SK-N-SH (cell line): ENCODE results near the gene MBOAT2. TPM values are rescaled to one million over a fixed set of nuclear protein-coding genes. Genes with fewer than 3 reads are reported as not detected.

Source experiments
- CTCF ChIA-PET: fragments of 300-600, 350-600 bp; formaldehyde crosslinking; extraction: SDS; loops from one replicate; lab custom pipeline; 2021; lab: Yijun Ruan, JAX
- POLR2A ChIA-PET: fragments of 350-600 bp; sonication (Branson Sonifier 250); formaldehyde crosslinking; extraction: SDS; loops from one replicate; lab custom pipeline; 2020; ENCODE audit warnings: antibody characterized with exemption, inconsistent platforms; lab: Yijun Ruan, JAX
- DNase-seq: peaks from one replicate; pipeline ENCODE4 v3.0.0; 2012
- H2AFZ ChIP-seq: fragments of 200-600 bp; sonication (generic); 2 replicates; pipeline ENCODE4 v1.8.1; 2016; ENCODE audit warnings: antibody characterized with exemption, mild to moderate bottlenecking, low read depth
- H3F3A ChIP-seq: fragments of 200-600 bp; sonication (generic); replicated peaks from 2 replicates; pipeline ENCODE3; 2016; ENCODE audit warnings: antibody characterized with exemption, mild to moderate bottlenecking; ENCODE audit not compliant: insufficient read depth
- H3K27ac ChIP-seq, 2 experiments: fragments of 200-500 bp in 1 of 2; fragments of 200-600 bp in 1 of 2; sonication (Bioruptor generic) in 1 of 2; sonication (generic), shearing (Covaris generic) in 1 of 2; 2 replicates each; pipeline versions ENCODE4 v1.5.1 to v1.6.1; 2014 to 2016; ENCODE audit warnings: low read depth in 2 of 2, inconsistent platforms in 1 of 2, low read length in 1 of 2, mild to moderate bottlenecking in 1 of 2, mixed read lengths in 1 of 2
- H3K27me3 ChIP-seq: fragments of 200-600 bp; sonication (generic), shearing (Covaris generic); 2 replicates; pipeline ENCODE4 v1.6.1; 2016; ENCODE audit warnings: mixed run types; ENCODE audit not compliant: insufficient read depth
- H3K36me3 ChIP-seq, 2 experiments: fragments of 200-500 bp in 1 of 2; fragments of 200-600 bp in 1 of 2; sonication (Bioruptor generic) in 1 of 2; sonication (generic) in 1 of 2; replicated peaks in 1 of 2; 2 replicates each; pipeline versions ENCODE3 to v1.5.1; 2014 to 2016; ENCODE audit warnings: low read length in 1 of 2, mild to moderate bottlenecking in 1 of 2; ENCODE audit not compliant: insufficient read depth in 2 of 2, control insufficient read depth in 1 of 2
- H3K4me1 ChIP-seq, 2 experiments: fragments of 200-500 bp in 1 of 2; fragments of 200-600 bp in 1 of 2; sonication (Bioruptor generic) in 1 of 2; sonication (generic), shearing (Covaris generic) in 1 of 2; 2 replicates each; pipeline versions ENCODE4 v1.5.1 to v1.6.1; 2014 to 2016; ENCODE audit warnings: low read depth in 1 of 2, low read length in 1 of 2, mixed run types in 1 of 2; ENCODE audit not compliant: insufficient read depth in 2 of 2, control insufficient read depth in 1 of 2
- H3K4me2 ChIP-seq: fragments of 200-600 bp; sonication (generic), shearing (Covaris generic); 2 replicates; pipeline ENCODE4 v1.6.1; 2017; ENCODE audit warnings: mixed run types
- H3K4me3 ChIP-seq, 2 experiments: fragments of 200-500 bp in 1 of 2; fragments of 200-600 bp in 1 of 2; sonication (Bioruptor generic) in 1 of 2; sonication (generic), shearing (Covaris generic) in 1 of 2; 2 replicates each; pipeline versions ENCODE4 v1.5.1 to v1.8.1; 2014 to 2016; ENCODE audit warnings: low read depth in 2 of 2, inconsistent platforms in 1 of 2, low read length in 1 of 2, mild to moderate bottlenecking in 1 of 2, mixed read lengths in 1 of 2, moderate library complexity in 1 of 2
- H3K79me2 ChIP-seq: fragments of 200-600 bp; sonication (generic); 2 replicates; pipeline ENCODE4 v1.8.1; 2017; ENCODE audit warnings: mild to moderate bottlenecking; ENCODE audit not compliant: insufficient read depth
- H3K9ac ChIP-seq: fragments of 200-600 bp; sonication (generic); 2 replicates; pipeline ENCODE4 v1.6.1; 2017; ENCODE audit warnings: mixed run types
- H3K9me2 ChIP-seq: fragments of 200-600 bp; sonication (generic); 2 replicates; pipeline ENCODE4 v1.6.1; 2017; ENCODE audit warnings: mixed run types
- H3K9me3 ChIP-seq: fragments of 200-600 bp; sonication (generic); 2 replicates; pipeline ENCODE4 v1.6.1; 2017; ENCODE audit warnings: mixed run types, mild to moderate bottlenecking, moderate library complexity
- H4K20me1 ChIP-seq: fragments of 200-600 bp; sonication (generic); 2 replicates; pipeline ENCODE4 v1.6.1; 2017; ENCODE audit warnings: mild to moderate bottlenecking, mixed run types; ENCODE audit not compliant: insufficient read depth
- EP300 ChIP-seq, 2 experiments: IDR thresholded peaks; 2 replicates each; pipeline versions ENCODE4 v1.4.0 to v1.6.1; 2012; ENCODE audit warnings: borderline replicate concordance in 1 of 2, low read depth in 1 of 2, low read length in 1 of 2
- EZH2phosphoT487 ChIP-seq: fragments of 200-600 bp; sonication (generic); IDR thresholded peaks from 2 replicates; pipeline ENCODE4 v1.6.1; 2017; ENCODE audit warnings: low read depth, mixed run types, mild to moderate bottlenecking, antibody characterized with exemption, moderate library complexity, borderline replicate concordance
- FOXM1 ChIP-seq: IDR thresholded peaks from 2 replicates; pipeline ENCODE4 v1.4.0; 2012; ENCODE audit warnings: low read depth, mild to moderate bottlenecking
- GATA2 ChIP-seq: sonication (generic); formaldehyde crosslinking; IDR thresholded peaks from 2 replicates; pipeline ENCODE4 v1.5.0; 2020; ENCODE audit warnings: mild to moderate bottlenecking, missing genetic modification reagents
- NRF1 ChIP-seq: IDR thresholded peaks from 2 replicates; pipeline ENCODE4 v1.6.1; 2012; ENCODE audit warnings: low read depth, mild to moderate bottlenecking, low read length
- RXRA ChIP-seq: IDR thresholded peaks from 2 replicates; pipeline ENCODE4 v1.4.0; 2012; ENCODE audit warnings: low read depth, mild to moderate bottlenecking, borderline replicate concordance
- TAF1 ChIP-seq: IDR thresholded peaks from 2 replicates; pipeline ENCODE4 v1.6.1; 2012; ENCODE audit warnings: low read depth, mild to moderate bottlenecking, low read length, moderate library complexity, borderline replicate concordance
- TEAD4 ChIP-seq: IDR thresholded peaks from 2 replicates; pipeline ENCODE4 v1.4.0; 2012; ENCODE audit warnings: mild to moderate bottlenecking, borderline replicate concordance; ENCODE audit not compliant: insufficient read depth
- YY1 ChIP-seq: IDR thresholded peaks from 2 replicates; pipeline ENCODE4 v1.4.0; 2012; ENCODE audit warnings: low read depth, mild to moderate bottlenecking
- WGBS: methylation state at CpG from one replicate; pipeline ENCODE4 v1.1.6; 2017; ENCODE audit warnings: low lambda C conversion rate; 5-methylcytosine and 5-hydroxymethylcytosine counted together
- polyA plus RNA-seq, 3 experiments: library from polyadenylated mRNA; depleted of rRNA; stranded (reverse); fragments of >200 nt; gene quantifications; 2 replicates each; pipeline ENCODE4 v1.2.3, GENCODE V29; 2012
- TF ChIP-seq, protein P1 (sequence below): IDR thresholded peaks from 2 replicates; pipeline ENCODE4; 2012
- TF ChIP-seq, protein P2 (sequence below): fragments of 200-600 bp; sonication (generic); IDR thresholded peaks from 2 replicates; pipeline ENCODE4 v1.6.1; 2017; ENCODE audit warnings: antibody characterized with exemption, mild to moderate bottlenecking, moderate library complexity
- TF ChIP-seq, protein P3 (sequence below): IDR thresholded peaks from 2 replicates; pipeline ENCODE4 v1.6.1; 2012; ENCODE audit warnings: mild to moderate bottlenecking, low read depth, low read length, moderate library complexity
- TF ChIP-seq, protein P4 (sequence below): fragments of 150-350 bp; IDR thresholded peaks from 2 replicates; pipeline ENCODE4 v1.6.1; 2016; ENCODE audit warnings: mild to moderate bottlenecking, low read depth, low read length
- TF ChIP-seq, protein P5 (sequence below): IDR thresholded peaks from 2 replicates; pipeline ENCODE4 v1.4.0; 2012; ENCODE audit warnings: low read depth, borderline replicate concordance
- TF ChIP-seq, protein P6 (sequence below): IDR thresholded peaks from 2 replicates; pipeline ENCODE4 v1.4.0; 2012; ENCODE audit warnings: low read depth, borderline replicate concordance

Gene MBOAT2
- polyA plus RNA-seq, 1 of the 3 experiments (the other 2 are of a cell fraction): 33.9 TPM

DNA sequence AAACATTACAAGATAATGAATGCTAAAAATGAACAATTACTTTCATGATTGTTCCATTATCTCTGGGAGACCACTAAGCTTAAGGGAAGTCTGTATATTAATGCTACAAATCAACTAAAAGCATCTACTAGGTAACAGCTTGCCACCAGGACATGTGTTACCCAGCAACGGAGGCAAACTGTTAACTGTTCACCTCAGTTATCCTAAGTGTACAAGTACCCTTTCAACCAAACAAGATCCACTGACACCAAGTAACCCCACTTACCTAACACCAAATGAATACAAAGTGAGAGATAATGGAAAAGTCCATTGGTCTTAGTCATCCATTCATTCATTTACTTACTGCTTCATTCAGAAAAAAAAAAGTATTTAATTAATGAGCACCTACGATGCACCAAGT is 111.4 kb downstream of the MBOAT2 start:
- CTCF ChIA-PET: interaction anchor here (1.0 to 1.5 kb wide), 6 partner anchors 10 to 247 kb away, joined by 3 to 5 read pairs (median 4); no protein-coding TSS in a partner anchor

DNA sequence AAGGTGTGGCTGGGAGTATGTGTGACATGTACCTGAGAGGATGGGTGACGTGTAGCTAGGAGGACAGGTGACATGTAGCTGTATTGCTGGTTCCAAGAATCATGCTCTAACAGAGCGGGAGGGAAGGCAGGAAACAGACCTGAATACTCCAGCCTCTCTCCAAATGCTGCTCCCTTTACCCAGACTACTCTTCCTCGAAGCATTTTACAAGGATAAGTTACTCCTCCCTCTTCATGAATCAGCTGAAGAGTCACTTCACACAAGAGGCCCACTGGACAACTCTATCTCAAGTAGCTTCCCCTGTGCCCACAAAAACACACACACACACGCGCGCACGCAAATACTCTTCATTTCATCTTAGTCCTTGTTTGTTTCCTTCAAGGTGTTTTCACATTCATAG is 113.5 kb downstream of the MBOAT2 start:
- no peak for DNase-seq
- H3K79me2 ChIP-seq: no peaks in the 10 kb centered on the region; the same call in 1 of the 2 replicates
- no peaks in the 10 kb centered on the region for H3F3A ChIP-seq
- H3K4me2 ChIP-seq: no peak overlapping the region
- no peaks in the 10 kb centered on the region for H3K27me3 ChIP-seq
- no peaks in the 10 kb centered on the region for H4K20me1 ChIP-seq
- peaks cover 0 to 6% of the 10 kb centered on the region in 2 experiments; a peak in 2 of 4 replicates for H3K4me1 ChIP-seq
- POLR2A ChIA-PET: interaction anchor here (0.6 kb wide), 1 partner anchor 15 kb away, joined by 4 read pairs; no protein-coding TSS in a partner anchor
- no peaks in the 10 kb centered on the region for H3K9me2 ChIP-seq
- H3K4me3 ChIP-seq: no peak overlapping the region
- no peak overlapping the region for H3K27ac ChIP-seq
- 91% methylated on average over 7 of the region's 7 CpGs for WGBS
- peaks cover 11% of the 10 kb centered on the region in 2 experiments for H3K36me3 ChIP-seq
- CTCF ChIA-PET: interaction anchor here (0.9 to 1.7 kb wide), 4 partner anchors 10 to 27 kb away, joined by 3 to 4 read pairs (median 4); no protein-coding TSS in a partner anchor
- no peak overlapping the region for H3K9ac ChIP-seq
- H3K9me3 ChIP-seq: no peaks in the 10 kb centered on the region
- no peak overlapping the region for H2AFZ ChIP-seq
- TF ChIP-seq RXRA (no peak), FOXM1 (no peak), TEAD4 (no peak)
- TF ChIP-seq, protein P1, sequence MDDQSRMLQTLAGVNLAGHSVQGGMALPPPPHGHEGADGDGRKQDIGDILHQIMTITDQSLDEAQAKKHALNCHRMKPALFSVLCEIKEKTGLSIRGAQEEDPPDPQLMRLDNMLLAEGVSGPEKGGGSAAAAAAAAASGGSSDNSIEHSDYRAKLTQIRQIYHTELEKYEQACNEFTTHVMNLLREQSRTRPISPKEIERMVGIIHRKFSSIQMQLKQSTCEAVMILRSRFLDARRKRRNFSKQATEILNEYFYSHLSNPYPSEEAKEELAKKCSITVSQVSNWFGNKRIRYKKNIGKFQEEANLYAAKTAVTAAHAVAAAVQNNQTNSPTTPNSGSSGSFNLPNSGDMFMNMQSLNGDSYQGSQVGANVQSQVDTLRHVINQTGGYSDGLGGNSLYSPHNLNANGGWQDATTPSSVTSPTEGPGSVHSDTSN: no peak
- TF ChIP-seq, protein P2, sequence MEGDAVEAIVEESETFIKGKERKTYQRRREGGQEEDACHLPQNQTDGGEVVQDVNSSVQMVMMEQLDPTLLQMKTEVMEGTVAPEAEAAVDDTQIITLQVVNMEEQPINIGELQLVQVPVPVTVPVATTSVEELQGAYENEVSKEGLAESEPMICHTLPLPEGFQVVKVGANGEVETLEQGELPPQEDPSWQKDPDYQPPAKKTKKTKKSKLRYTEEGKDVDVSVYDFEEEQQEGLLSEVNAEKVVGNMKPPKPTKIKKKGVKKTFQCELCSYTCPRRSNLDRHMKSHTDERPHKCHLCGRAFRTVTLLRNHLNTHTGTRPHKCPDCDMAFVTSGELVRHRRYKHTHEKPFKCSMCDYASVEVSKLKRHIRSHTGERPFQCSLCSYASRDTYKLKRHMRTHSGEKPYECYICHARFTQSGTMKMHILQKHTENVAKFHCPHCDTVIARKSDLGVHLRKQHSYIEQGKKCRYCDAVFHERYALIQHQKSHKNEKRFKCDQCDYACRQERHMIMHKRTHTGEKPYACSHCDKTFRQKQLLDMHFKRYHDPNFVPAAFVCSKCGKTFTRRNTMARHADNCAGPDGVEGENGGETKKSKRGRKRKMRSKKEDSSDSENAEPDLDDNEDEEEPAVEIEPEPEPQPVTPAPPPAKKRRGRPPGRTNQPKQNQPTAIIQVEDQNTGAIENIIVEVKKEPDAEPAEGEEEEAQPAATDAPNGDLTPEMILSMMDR: no peak
- TF ChIP-seq, protein P3, sequence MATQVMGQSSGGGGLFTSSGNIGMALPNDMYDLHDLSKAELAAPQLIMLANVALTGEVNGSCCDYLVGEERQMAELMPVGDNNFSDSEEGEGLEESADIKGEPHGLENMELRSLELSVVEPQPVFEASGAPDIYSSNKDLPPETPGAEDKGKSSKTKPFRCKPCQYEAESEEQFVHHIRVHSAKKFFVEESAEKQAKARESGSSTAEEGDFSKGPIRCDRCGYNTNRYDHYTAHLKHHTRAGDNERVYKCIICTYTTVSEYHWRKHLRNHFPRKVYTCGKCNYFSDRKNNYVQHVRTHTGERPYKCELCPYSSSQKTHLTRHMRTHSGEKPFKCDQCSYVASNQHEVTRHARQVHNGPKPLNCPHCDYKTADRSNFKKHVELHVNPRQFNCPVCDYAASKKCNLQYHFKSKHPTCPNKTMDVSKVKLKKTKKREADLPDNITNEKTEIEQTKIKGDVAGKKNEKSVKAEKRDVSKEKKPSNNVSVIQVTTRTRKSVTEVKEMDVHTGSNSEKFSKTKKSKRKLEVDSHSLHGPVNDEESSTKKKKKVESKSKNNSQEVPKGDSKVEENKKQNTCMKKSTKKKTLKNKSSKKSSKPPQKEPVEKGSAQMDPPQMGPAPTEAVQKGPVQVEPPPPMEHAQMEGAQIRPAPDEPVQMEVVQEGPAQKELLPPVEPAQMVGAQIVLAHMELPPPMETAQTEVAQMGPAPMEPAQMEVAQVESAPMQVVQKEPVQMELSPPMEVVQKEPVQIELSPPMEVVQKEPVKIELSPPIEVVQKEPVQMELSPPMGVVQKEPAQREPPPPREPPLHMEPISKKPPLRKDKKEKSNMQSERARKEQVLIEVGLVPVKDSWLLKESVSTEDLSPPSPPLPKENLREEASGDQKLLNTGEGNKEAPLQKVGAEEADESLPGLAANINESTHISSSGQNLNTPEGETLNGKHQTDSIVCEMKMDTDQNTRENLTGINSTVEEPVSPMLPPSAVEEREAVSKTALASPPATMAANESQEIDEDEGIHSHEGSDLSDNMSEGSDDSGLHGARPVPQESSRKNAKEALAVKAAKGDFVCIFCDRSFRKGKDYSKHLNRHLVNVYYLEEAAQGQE: no peak

More for the DNA sequence above, 111.4 kb downstream of the MBOAT2 start:
- Histone ChIP-seq H3F3A (no peaks in the 10 kb centered on the region), H4K20me1 (no peaks in the 10 kb centered on the region), H3K9me3 (no peaks in the 10 kb centered on the region), H3K4me3 (no peak overlapping the region), H3K36me3 (peaks cover 0 to 19% of the 10 kb centered on the region in 2 experiments), H3K4me2 (no peak overlapping the region), H3K4me1 (peaks cover 0 to 6% of the 10 kb centered on the region in 2 experiments; a peak in 2 of 4 replicates), H3K27ac (no peak overlapping the region), H2AFZ (no peak overlapping the region), H3K9me2 (no peaks in the 10 kb centered on the region), H3K27me3 (no peaks in the 10 kb centered on the region), H3K79me2 (no peaks in the 10 kb centered on the region; the same call in 1 of the 2 replicates), H3K9ac (no peak overlapping the region)
- POLR2A ChIA-PET: interaction anchor here (0.6 kb wide), 1 partner anchor 12 kb away, joined by 3 read pairs; no protein-coding TSS in a partner anchor
- 95% methylated on average over 2 of the region's 2 CpGs for WGBS
- TF ChIP-seq EP300 (IDR thresholded peaks at IDR 0.05; ENCODE audit: borderline replicate concordance in 1 of 2, low read depth in 1 of 2, low read length in 1 of 2) (no peak), NRF1 (no peak), GATA2 (CRISPR knock-in tag) (no peak), TAF1 (no peak), EZH2phosphoT487 (no peak), YY1 (no peak)
- TF ChIP-seq, protein P4, sequence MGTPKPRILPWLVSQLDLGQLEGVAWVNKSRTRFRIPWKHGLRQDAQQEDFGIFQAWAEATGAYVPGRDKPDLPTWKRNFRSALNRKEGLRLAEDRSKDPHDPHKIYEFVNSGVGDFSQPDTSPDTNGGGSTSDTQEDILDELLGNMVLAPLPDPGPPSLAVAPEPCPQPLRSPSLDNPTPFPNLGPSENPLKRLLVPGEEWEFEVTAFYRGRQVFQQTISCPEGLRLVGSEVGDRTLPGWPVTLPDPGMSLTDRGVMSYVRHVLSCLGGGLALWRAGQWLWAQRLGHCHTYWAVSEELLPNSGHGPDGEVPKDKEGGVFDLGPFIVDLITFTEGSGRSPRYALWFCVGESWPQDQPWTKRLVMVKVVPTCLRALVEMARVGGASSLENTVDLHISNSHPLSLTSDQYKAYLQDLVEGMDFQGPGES: no peak
- TF ChIP-seq, protein P5, sequence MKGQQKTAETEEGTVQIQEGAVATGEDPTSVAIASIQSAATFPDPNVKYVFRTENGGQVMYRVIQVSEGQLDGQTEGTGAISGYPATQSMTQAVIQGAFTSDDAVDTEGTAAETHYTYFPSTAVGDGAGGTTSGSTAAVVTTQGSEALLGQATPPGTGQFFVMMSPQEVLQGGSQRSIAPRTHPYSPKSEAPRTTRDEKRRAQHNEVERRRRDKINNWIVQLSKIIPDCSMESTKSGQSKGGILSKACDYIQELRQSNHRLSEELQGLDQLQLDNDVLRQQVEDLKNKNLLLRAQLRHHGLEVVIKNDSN: no peak
- TF ChIP-seq, protein P6, sequence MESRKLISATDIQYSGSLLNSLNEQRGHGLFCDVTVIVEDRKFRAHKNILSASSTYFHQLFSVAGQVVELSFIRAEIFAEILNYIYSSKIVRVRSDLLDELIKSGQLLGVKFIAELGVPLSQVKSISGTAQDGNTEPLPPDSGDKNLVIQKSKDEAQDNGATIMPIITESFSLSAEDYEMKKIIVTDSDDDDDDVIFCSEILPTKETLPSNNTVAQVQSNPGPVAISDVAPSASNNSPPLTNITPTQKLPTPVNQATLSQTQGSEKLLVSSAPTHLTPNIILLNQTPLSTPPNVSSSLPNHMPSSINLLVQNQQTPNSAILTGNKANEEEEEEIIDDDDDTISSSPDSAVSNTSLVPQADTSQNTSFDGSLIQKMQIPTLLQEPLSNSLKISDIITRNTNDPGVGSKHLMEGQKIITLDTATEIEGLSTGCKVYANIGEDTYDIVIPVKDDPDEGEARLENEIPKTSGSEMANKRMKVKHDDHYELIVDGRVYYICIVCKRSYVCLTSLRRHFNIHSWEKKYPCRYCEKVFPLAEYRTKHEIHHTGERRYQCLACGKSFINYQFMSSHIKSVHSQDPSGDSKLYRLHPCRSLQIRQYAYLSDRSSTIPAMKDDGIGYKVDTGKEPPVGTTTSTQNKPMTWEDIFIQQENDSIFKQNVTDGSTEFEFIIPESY: no peak
- DNase-seq: no peak
